ENCODE results near the gene PNKD. TPM values are rescaled to one million over a fixed set of nuclear protein-coding genes. Genes with fewer than 3 reads are reported as not detected.

PNKD gene
- total RNA-seq, 2 experiments from 2014 or later: 66.3 to 74.5 TPM

DNA sequence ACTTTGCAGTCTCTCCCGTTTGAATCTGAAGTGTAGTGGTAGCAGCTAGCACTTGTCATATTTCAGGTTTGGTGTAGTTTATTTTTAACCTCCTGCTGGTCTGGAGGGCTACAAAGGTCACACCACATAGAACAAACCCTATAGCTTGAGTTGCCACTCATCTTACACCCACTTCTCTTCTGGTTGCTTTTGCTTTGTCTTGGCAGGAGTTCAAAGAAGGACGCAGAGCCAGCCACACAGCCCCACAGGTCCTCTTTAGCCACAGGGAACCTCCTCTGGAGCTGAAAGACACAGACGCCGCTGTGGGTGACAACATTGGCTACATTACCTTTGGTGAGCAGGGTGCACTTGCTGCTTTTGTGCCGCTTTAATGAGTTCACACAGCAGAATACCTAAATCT, 25.1 kb upstream of the PNKD start:
- Histone ChIP-seq H3K4me3 (ENCODE audit: low read depth, low read length, poor library complexity, severe bottlenecking) (no peak overlapping the region), H3K27ac (ENCODE audit: low read depth, low read length, poor library complexity, severe bottlenecking) (no peak overlapping the region), H3K4me2 (ENCODE audit: low read length) (no peak overlapping the region), H3K9me3 (ENCODE audit: low read length) (no peaks in the 10 kb centered on the region), H3K9me2 (ENCODE audit: insufficient read depth, low read length) (no peaks in the 10 kb centered on the region), H3K36me3 (ENCODE audit: insufficient read depth, low read length) (peaks cover 98% of the 10 kb centered on the region), H4K20me1 (ENCODE audit: insufficient read depth, low read length) (no peaks in the 10 kb centered on the region), H2AFZ (ENCODE audit: low read length) (no peak overlapping the region), H3K79me2 (ENCODE audit: insufficient read depth, low read depth, low read length) (no peaks in the 10 kb centered on the region), H3K4me1 (ENCODE audit: insufficient read depth, low read length, poor library complexity, severe bottlenecking) (no peaks in the 10 kb centered on the region)
- TF ChIP-seq, protein P1, sequence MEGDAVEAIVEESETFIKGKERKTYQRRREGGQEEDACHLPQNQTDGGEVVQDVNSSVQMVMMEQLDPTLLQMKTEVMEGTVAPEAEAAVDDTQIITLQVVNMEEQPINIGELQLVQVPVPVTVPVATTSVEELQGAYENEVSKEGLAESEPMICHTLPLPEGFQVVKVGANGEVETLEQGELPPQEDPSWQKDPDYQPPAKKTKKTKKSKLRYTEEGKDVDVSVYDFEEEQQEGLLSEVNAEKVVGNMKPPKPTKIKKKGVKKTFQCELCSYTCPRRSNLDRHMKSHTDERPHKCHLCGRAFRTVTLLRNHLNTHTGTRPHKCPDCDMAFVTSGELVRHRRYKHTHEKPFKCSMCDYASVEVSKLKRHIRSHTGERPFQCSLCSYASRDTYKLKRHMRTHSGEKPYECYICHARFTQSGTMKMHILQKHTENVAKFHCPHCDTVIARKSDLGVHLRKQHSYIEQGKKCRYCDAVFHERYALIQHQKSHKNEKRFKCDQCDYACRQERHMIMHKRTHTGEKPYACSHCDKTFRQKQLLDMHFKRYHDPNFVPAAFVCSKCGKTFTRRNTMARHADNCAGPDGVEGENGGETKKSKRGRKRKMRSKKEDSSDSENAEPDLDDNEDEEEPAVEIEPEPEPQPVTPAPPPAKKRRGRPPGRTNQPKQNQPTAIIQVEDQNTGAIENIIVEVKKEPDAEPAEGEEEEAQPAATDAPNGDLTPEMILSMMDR (conservative IDR thresholded peaks at IDR 0.05; ENCODE audit: low read length): no peak
- TF ChIP-seq EZH2phosphoT487 (IDR thresholded peaks at IDR 0.05; ENCODE audit: borderline replicate concordance, low read depth, low read length): no peak
- ChIA-PET CTCF (ENCODE audit: unreplicated experiment) (no interaction called here), POLR2A (interaction anchor here (0.6 to 2.3 kb wide), 5 partner anchors 11 to 37 kb away, joined by 3 to 13 read pairs (median 4); no protein-coding TSS in a partner anchor)
- intact Hi-C loops (cut with micrococcal nuclease; ENCODE audit: unreplicated experiment): no loop called here
- no peak for DNase-seq (ENCODE audit: low spot score)
- no TSS peak for BruUV-seq (replicated peaks)

DNA sequence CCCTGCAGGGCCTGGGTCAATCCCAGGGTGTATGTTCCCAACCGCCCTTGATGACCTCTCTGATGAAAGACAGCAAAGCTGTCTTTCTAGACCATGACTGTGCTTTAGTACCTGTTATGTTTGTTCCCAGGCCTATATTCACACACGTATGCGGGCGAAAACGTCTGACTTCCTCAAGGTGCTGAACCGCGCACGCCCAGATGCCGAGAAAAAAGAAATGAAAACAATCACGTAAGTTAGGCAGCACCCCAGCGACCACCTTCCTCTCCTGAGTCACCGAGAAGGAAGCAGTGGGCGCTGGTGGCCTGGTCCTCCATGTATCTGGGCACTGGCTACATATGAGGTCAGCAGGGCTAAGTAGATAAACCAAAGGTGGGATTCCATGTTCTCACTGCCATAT, 20.6 kb upstream of the PNKD start:
- Histone ChIP-seq H3K9me3 (ENCODE audit: low read length) (no peaks in the 10 kb centered on the region), H3K4me3 (ENCODE audit: low read depth, low read length, poor library complexity, severe bottlenecking) (no peak overlapping the region), H3K4me2 (ENCODE audit: low read length) (no peak overlapping the region), H2AFZ (ENCODE audit: low read length) (no peak overlapping the region), H3K27ac (ENCODE audit: low read depth, low read length, poor library complexity, severe bottlenecking) (no peak overlapping the region), H4K20me1 (ENCODE audit: insufficient read depth, low read length) (no peaks in the 10 kb centered on the region), H3K4me1 (ENCODE audit: insufficient read depth, low read length, poor library complexity, severe bottlenecking) (no peaks in the 10 kb centered on the region), H3K9me2 (ENCODE audit: insufficient read depth, low read length) (no peaks in the 10 kb centered on the region), H3K79me2 (ENCODE audit: insufficient read depth, low read depth, low read length) (no peaks in the 10 kb centered on the region), H3K36me3 (ENCODE audit: insufficient read depth, low read length) (peaks cover 100% of the 10 kb centered on the region)
- CTCF ChIA-PET (ENCODE audit: unreplicated experiment): no interaction called here
- intact Hi-C loops (cut with micrococcal nuclease; ENCODE audit: unreplicated experiment): no loop called here
- no peak for DNase-seq (ENCODE audit: low spot score)
- no TSS peak for BruUV-seq (replicated peaks)
- POLR2A ChIA-PET: no interaction called here
- no peak for TF ChIP-seq EZH2phosphoT487 (IDR thresholded peaks at IDR 0.05; ENCODE audit: borderline replicate concordance, low read depth, low read length)
- TF ChIP-seq, protein P1 (conservative IDR thresholded peaks at IDR 0.05; ENCODE audit: low read length): no peak

DNA sequence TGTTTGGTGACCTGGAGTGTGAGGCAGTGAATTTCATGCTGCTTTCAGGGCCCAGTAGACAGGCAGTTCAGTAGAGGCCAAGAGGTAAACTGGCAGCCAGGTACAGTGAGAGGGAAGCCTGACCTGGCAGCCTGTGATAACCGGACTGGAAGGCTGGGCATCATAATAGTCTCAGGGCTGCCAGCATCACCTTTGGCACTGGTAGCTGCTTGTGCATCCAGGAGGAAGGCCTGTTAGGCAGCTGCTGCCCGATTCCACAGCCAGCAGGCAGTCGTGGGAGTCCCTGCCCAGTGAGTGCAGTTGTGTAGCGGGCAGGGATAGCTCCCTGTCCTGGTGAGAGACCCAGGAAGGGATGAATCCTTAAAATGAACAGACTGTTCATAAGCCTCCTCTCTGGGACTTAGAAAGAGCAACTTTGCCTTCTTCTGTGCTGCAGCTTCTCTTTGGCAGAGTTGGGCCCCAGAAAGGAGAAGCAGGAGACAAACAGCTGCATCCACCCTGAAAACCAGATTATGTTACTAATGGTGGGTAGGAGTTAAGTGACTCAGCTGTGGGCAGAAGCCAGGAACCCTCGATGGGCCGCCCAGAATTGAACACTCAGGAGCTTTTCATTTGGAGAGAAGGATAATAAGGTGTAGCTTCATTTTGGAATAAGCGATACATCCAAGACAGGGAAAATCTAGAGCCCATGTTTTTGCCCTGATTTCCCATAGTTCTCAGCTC, 17.6 kb upstream of the PNKD start:
- intact Hi-C loops (cut with micrococcal nuclease; ENCODE audit: unreplicated experiment): no loop called here
- POLR2A ChIA-PET: interaction anchor here (0.6 to 1.0 kb wide), 3 partner anchors 15 to 61 kb away, joined by 3 to 6 read pairs (median 3); no protein-coding TSS in a partner anchor
- H3K9me3 ChIP-seq (ENCODE audit: low read length): no peaks in the 10 kb centered on the region
- peaks cover 93% of the 10 kb centered on the region for H3K36me3 ChIP-seq (ENCODE audit: insufficient read depth, low read length)
- no peaks in the 10 kb centered on the region for H4K20me1 ChIP-seq (ENCODE audit: insufficient read depth, low read length)
- BruUV-seq (replicated peaks): no TSS peak
- H3K4me3 ChIP-seq (ENCODE audit: low read depth, low read length, poor library complexity, severe bottlenecking): no peak overlapping the region
- H3K27ac ChIP-seq (ENCODE audit: low read depth, low read length, poor library complexity, severe bottlenecking): no peak overlapping the region
- TF ChIP-seq EZH2phosphoT487 (IDR thresholded peaks at IDR 0.05; ENCODE audit: borderline replicate concordance, low read depth, low read length): no peak
- no peak for DNase-seq (ENCODE audit: low spot score)
- H3K4me2 ChIP-seq (ENCODE audit: low read length): no peak overlapping the region
- CTCF ChIA-PET (ENCODE audit: unreplicated experiment): no interaction called here
- H3K9me2 ChIP-seq (ENCODE audit: insufficient read depth, low read length): no peaks in the 10 kb centered on the region
- peaks cover 6% of the 10 kb centered on the region for H3K4me1 ChIP-seq (ENCODE audit: insufficient read depth, low read length, poor library complexity, severe bottlenecking)
- H3K79me2 ChIP-seq (ENCODE audit: insufficient read depth, low read depth, low read length): no peaks in the 10 kb centered on the region
- H2AFZ ChIP-seq (ENCODE audit: low read length): no peak overlapping the region
